ENCODE data around the gene ZBTB20.

ZBTB20 gene

GRCh38 chr3:114494498-114494897 is 652.6 kb downstream of the ZBTB20 start:
- TF ChIP-seq FOXP2 (optimal IDR thresholded peaks at IDR 0.05; ENCODE audit: borderline replicate concordance, extremely low read depth, extremely low read length, insufficient read depth) (no peak), TAF1 (IDR thresholded peaks at IDR 0.05; ENCODE audit: borderline replicate concordance, insufficient read depth, low read length) (no peak)

- TF ChIP-seq FOXP2 (optimal IDR thresholded peaks at IDR 0.05; ENCODE audit: borderline replicate concordance, extremely low read depth, extremely low read length, insufficient read depth) = no peak
Measured at GRCh38 chr3:114490829-114491228, 656.3 kb downstream of the ZBTB20 start.

- TF ChIP-seq FOXP2 (optimal IDR thresholded peaks at IDR 0.05; ENCODE audit: borderline replicate concordance, extremely low read depth, extremely low read length, insufficient read depth) (no peak), REST (IDR thresholded peaks at IDR 0.05; ENCODE audit: insufficient read depth in 1 of 2, low read depth in 2 of 2, low read length in 2 of 2) (no peak), SIN3A (IDR thresholded peaks at IDR 0.05; ENCODE audit: borderline replicate concordance, insufficient read depth, low read length) (no peak), POLR2AphosphoS5 (IDR thresholded peaks at IDR 0.05; ENCODE audit: low read depth, low read length) (no peak), TAF1 (IDR thresholded peaks at IDR 0.05; ENCODE audit: borderline replicate concordance, insufficient read depth, low read length) (no peak)
Measured at GRCh38 chr3:114487502-114487901, 659.6 kb downstream of the ZBTB20 start.

GRCh38 chr3:114484919-114485318 is 662.2 kb downstream of the ZBTB20 start:
- TF ChIP-seq SIN3A (IDR thresholded peaks at IDR 0.05; ENCODE audit: borderline replicate concordance, insufficient read depth, low read length) (no peak), FOXP2 (optimal IDR thresholded peaks at IDR 0.05; ENCODE audit: borderline replicate concordance, extremely low read depth, extremely low read length, insufficient read depth) (no peak), POLR2AphosphoS5 (IDR thresholded peaks at IDR 0.05; ENCODE audit: low read depth, low read length) (no peak), REST (IDR thresholded peaks at IDR 0.05; ENCODE audit: insufficient read depth in 1 of 2, low read depth in 2 of 2, low read length in 2 of 2) (no peak), TAF1 (IDR thresholded peaks at IDR 0.05; ENCODE audit: borderline replicate concordance, insufficient read depth, low read length) (no peak)

GRCh38 chr3:114481113-114481512 is 666.0 kb downstream of the ZBTB20 start:
- no peak for TF ChIP-seq REST (IDR thresholded peaks at IDR 0.05; ENCODE audit: insufficient read depth in 1 of 2, low read depth in 2 of 2, low read length in 2 of 2)
- TF ChIP-seq POLR2AphosphoS5 (IDR thresholded peaks at IDR 0.05; ENCODE audit: low read depth, low read length) = no peak
- TF ChIP-seq TAF1 (IDR thresholded peaks at IDR 0.05; ENCODE audit: borderline replicate concordance, insufficient read depth, low read length) = no peak
- TF ChIP-seq SIN3A (IDR thresholded peaks at IDR 0.05; ENCODE audit: borderline replicate concordance, insufficient read depth, low read length) = no peak
- no peak for TF ChIP-seq FOXP2 (optimal IDR thresholded peaks at IDR 0.05; ENCODE audit: borderline replicate concordance, extremely low read depth, extremely low read length, insufficient read depth)

- no peak for TF ChIP-seq TAF1 (IDR thresholded peaks at IDR 0.05; ENCODE audit: borderline replicate concordance, insufficient read depth, low read length)
- TF ChIP-seq FOXP2 (optimal IDR thresholded peaks at IDR 0.05; ENCODE audit: borderline replicate concordance, extremely low read depth, extremely low read length, insufficient read depth) = no peak
- no peak for TF ChIP-seq REST (IDR thresholded peaks at IDR 0.05; ENCODE audit: insufficient read depth in 1 of 2, low read depth in 2 of 2, low read length in 2 of 2)
- no peak for TF ChIP-seq SIN3A (IDR thresholded peaks at IDR 0.05; ENCODE audit: borderline replicate concordance, insufficient read depth, low read length)
- TF ChIP-seq POLR2AphosphoS5 (IDR thresholded peaks at IDR 0.05; ENCODE audit: low read depth, low read length) = no peak
Measured at GRCh38 chr3:114480442-114480841, 666.6 kb downstream of the ZBTB20 start.
